ENCODE measurements around the gene PRRT1B.
"Not testable (repeated sequence)": the region's sequence is repeated elsewhere in the genome, so short reads cannot be mapped to it uniquely, and the experiment has no call there.

The PRRT1B gene

GRCh38 chr9:131545003-131545785 lies at the start of gene PRRT1B:
Gene PRRT1B (plus strand): TSS chr9:131545523. CDS start chr9:131545616, 93 bp downstream.
- no peak for DNase-seq (ENCODE audit: low spot score)

GRCh38 chr9:131495785-131496184 lies 49.5 kb upstream of the PRRT1B start:
- no peak for DNase-seq (ENCODE audit: low spot score)

- DNase-seq (ENCODE audit: low spot score): no peak
Measured at GRCh38 chr9:131496844-131497405, 48.4 kb upstream of the PRRT1B start.

- DNase-seq (ENCODE audit: low spot score): no peak
Measured at GRCh38 chr9:131499254-131499767, 46.0 kb upstream of the PRRT1B start.

- DNase-seq (ENCODE audit: low spot score): no peak
Measured at GRCh38 chr9:131500377-131500776, 44.9 kb upstream of the PRRT1B start.

GRCh38 chr9:131500939-131501541 lies 44.3 kb upstream of the PRRT1B start:
- peak; percentile 49 for DNase-seq (ENCODE audit: low spot score)

- peak; percentile 90 for DNase-seq (ENCODE audit: low spot score)
Measured at GRCh38 chr9:131502781-131503625, 42.3 kb upstream of the PRRT1B start, which contains the start of gene POMT1. Gene POMT1 (plus strand): TSS chr9:131502918. CDS start chr9:131504219, 1,301 bp downstream.

GRCh38 chr9:131503626-131504465 lies 41.5 kb upstream of the PRRT1B start:
- peak; percentile 88 for DNase-seq (ENCODE audit: low spot score)

- DNase-seq (ENCODE audit: low spot score): no peak
Measured at GRCh38 chr9:131505012-131505411, 40.3 kb upstream of the PRRT1B start.

GRCh38 chr9:131511416-131511815 lies 33.9 kb upstream of the PRRT1B start:
- no peak for DNase-seq (ENCODE audit: low spot score)

- DNase-seq (ENCODE audit: low spot score): no peak
Measured at GRCh38 chr9:131511880-131512279, 33.4 kb upstream of the PRRT1B start.

- no peak for DNase-seq (ENCODE audit: low spot score)
Measured at GRCh38 chr9:131513177-131513576, 32.1 kb upstream of the PRRT1B start.

GRCh38 chr9:131515559-131516031 lies 29.7 kb upstream of the PRRT1B start:
- not testable (repeated sequence) for DNase-seq (ENCODE audit: low spot score)

- DNase-seq (ENCODE audit: low spot score): no peak
Measured at GRCh38 chr9:131516100-131516499, 29.2 kb upstream of the PRRT1B start.

GRCh38 chr9:131516930-131517329 lies 28.4 kb upstream of the PRRT1B start:
- DNase-seq (ENCODE audit: low spot score): no peak

GRCh38 chr9:131517761-131518190 lies 27.5 kb upstream of the PRRT1B start:
- DNase-seq (ENCODE audit: low spot score): no peak

- no peak for DNase-seq (ENCODE audit: low spot score)
Measured at GRCh38 chr9:131518553-131518952, 26.8 kb upstream of the PRRT1B start.

- DNase-seq (ENCODE audit: low spot score): no peak
Measured at GRCh38 chr9:131520503-131520902, 24.8 kb upstream of the PRRT1B start.

- no peak for DNase-seq (ENCODE audit: low spot score)
Measured at GRCh38 chr9:131521203-131521602, 24.1 kb upstream of the PRRT1B start.

- DNase-seq (ENCODE audit: low spot score): no peak
Measured at GRCh38 chr9:131521822-131522221, 23.5 kb upstream of the PRRT1B start.

Data from RKO (cell line).